ENCODE results near the gene RBBP7.

Gene RBBP7

DNA sequence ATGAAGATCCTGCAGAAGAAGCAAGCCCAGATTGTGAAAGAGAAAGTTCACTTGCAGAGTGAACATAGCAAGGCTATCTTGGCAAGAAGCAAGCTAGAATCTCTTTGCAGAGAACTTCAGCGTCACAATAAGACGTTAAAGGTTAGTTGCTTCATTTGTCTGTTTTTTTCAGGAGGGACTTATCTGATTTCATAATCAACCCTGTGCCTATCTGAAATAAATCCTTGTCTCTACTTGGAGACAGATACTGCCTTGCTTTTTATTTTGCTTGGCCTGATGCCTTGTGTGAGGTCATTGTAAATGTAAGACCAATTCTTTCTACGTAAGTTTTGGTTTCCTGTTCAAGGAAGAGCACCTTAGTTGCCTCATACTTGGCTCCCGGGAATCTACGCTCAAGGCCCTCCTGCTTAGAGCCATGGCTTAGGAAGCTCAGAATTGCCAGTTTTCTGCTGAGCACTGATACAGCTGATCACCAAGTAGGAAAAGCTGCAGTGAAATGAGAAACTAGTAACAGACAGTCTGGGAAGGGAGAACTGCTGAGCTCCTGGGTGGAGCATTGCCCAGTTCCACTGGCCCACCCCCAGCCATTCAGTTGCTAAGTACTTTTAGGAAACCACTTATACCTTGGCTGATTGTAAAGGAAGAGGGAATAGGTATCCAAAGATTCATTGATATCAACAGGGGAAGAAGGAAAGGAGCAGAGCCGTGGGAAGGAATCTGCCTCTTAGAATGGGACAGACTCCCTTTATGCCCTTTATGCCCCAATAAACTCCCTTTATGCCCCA lies 41.8 kb downstream of the RBBP7 start:
- H3K4me3 ChIP-seq (ENCODE audit: low read length) = no peak overlapping the region
- TF ChIP-seq, protein P1, sequence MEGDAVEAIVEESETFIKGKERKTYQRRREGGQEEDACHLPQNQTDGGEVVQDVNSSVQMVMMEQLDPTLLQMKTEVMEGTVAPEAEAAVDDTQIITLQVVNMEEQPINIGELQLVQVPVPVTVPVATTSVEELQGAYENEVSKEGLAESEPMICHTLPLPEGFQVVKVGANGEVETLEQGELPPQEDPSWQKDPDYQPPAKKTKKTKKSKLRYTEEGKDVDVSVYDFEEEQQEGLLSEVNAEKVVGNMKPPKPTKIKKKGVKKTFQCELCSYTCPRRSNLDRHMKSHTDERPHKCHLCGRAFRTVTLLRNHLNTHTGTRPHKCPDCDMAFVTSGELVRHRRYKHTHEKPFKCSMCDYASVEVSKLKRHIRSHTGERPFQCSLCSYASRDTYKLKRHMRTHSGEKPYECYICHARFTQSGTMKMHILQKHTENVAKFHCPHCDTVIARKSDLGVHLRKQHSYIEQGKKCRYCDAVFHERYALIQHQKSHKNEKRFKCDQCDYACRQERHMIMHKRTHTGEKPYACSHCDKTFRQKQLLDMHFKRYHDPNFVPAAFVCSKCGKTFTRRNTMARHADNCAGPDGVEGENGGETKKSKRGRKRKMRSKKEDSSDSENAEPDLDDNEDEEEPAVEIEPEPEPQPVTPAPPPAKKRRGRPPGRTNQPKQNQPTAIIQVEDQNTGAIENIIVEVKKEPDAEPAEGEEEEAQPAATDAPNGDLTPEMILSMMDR (conservative IDR thresholded peaks at IDR 0.05; ENCODE audit: low read depth, low read length) = no peak
- DNase-seq (ENCODE audit: low read depth) = peak; percentile 68

DNA sequence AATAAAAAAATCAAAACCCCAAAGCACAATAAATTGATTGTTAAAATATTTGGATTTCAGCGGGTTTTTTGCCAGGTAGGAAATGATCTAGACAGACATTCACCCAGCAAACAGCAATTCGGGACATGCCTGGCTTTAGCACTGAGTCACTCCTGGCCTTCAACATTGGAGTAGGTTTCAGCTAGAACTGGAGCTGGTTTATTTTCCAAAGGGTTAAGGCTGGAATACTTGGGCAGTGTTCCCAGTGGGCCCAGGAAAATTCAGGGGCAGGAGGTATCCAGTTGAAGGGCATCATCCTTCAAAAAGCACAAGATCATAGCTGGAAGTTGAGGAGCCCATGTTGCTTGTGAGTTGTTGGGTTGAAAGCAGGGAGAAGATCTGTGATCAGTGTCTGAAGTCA lies 42.9 kb downstream of the RBBP7 start:
- no peak overlapping the region for H3K4me3 ChIP-seq (ENCODE audit: low read length)
- TF ChIP-seq, protein P1 (conservative IDR thresholded peaks at IDR 0.05; ENCODE audit: low read depth, low read length) = no peak
- DNase-seq (ENCODE audit: low read depth) = no peak

DNA sequence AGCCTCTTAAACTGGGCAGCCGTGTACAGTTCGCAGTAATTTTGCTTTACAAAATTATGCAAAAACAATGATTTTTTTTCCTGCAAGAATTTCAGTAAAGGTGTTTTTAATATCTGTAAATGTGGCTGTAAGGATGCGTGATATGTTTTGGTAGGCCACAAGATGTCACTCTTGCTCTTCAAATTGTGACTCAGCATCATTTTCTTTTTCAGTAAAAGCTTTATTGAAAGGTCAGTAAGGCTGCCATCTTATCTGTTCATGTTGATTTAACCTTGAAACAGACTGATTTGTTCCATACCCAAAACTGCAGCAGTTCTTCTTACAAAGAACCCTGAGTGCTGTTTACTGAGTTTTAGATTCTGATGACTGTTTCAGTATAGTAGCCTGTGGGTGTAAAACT lies 44.0 kb downstream of the RBBP7 start:
- no peak for DNase-seq (ENCODE audit: low read depth)
- no peak overlapping the region for H3K4me3 ChIP-seq (ENCODE audit: low read length)
- TF ChIP-seq, protein P1 (conservative IDR thresholded peaks at IDR 0.05; ENCODE audit: low read depth, low read length) = peak; percentile 58

DNA sequence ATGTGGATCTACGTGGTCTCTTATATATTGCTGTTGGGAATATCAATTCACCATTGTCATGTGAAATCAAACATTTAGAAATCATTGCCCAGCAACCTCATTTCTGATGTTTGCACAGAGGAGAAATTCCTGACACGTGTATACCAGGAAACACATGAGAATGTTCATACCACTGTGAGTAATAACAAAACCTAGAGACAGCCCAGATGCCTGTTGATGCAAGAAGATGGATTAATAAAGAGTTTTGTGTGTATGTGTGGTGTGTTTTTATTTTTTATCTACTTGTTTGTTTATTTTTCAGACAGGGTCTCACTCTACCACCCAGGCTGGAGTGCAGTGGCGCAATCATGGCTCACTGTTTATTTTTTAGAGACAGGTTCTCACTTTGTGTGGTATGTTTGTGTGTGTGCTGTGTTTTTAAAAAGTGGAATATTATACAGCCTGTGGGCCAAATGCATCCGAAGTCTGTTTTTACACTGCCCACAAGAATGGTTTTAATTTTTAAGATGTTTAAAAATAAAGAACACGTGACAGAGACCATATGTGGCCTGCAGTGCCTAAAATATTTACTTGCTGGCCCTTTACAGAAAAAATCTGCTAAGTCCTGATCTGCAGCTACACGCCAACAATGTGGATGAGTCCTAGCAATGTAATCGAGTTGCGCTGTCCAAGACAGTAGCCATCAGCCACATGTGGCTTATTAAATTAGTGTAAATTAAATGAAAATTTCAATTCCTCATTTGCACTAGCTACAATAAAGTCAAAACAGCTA lies 44.7 kb downstream of the RBBP7 start:
- no peak for DNase-seq (ENCODE audit: low read depth)
- no peak overlapping the region for H3K4me3 ChIP-seq (ENCODE audit: low read length)
- TF ChIP-seq, protein P1 (conservative IDR thresholded peaks at IDR 0.05; ENCODE audit: low read depth, low read length) = no peak

DNA sequence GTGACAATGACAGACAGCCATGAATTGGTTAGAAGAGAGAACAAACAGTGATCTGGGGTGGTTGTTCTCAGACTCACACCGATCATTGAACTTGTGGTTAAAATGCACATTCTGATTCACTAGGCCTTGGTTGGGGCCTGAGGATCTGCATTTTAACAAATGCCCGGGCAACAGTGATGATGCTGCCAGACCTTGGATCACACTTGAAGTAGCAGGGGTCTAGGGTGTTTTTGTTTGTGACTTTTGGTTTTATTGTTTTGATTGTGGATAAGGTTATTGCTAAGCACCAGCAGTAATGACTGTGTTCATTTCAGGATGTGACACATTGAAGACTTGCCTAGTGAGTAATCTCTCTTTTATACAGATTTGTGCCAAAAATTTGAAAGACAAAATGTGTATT lies 47.4 kb downstream of the RBBP7 start:
- TF ChIP-seq, protein P1 (conservative IDR thresholded peaks at IDR 0.05; ENCODE audit: low read depth, low read length) = no peak
- H3K4me3 ChIP-seq (ENCODE audit: low read length) = no peak overlapping the region
- DNase-seq (ENCODE audit: low read depth) = no peak

DNA sequence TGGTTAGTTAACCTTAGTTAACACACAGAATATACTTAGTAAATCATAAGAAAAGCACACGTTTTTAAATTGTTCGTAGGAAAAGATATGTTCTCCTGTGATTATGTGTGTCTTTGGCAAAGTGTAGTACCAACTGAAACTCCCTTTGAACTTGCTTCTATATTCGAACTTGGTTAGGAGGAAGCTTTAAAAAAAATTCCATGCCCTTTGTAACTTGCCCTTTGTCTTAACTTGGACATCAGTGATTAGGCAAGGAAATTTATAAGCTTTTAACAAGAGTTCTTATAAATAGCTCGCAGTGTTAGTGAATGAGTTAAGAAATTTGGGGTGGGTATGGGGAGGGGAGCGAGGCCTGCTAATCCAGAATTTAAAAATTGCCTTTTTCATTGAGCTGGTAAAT lies 50.5 kb downstream of the RBBP7 start:
- DNase-seq (ENCODE audit: low read depth) = no peak

More for the DNA sequence above, 50.5 kb downstream of the RBBP7 start:
- TF ChIP-seq, protein P1 (conservative IDR thresholded peaks at IDR 0.05; ENCODE audit: low read depth, low read length) = no peak
- no peak overlapping the region for H3K4me3 ChIP-seq (ENCODE audit: low read length)

Data from retinal pigment epithelial cell (primary cell).